H1 (cell line): ENCODE results near the gene SAFB. TPM values are rescaled to one million over a fixed set of nuclear protein-coding genes. Genes with fewer than 3 reads are reported as not detected.

ENCODE experiments used
- CBX8 ChIP-seq: fragments of 300-800, 300-1000 bp; sonication (generic); IDR thresholded peaks from 2 replicates; pipeline ENCODE4 v1.7.1; 2016; ENCODE audit warnings: low read depth, low read length, borderline replicate concordance
- POLR2A ChIP-seq, 2 experiments: IDR thresholded peaks; 1 replicate in 1 of 2; 2 replicates in 1 of 2; pipeline ENCODE4 v1.6.1; 2011; ENCODE audit warnings: low read depth in 2 of 2, low read length in 2 of 2, mild to moderate bottlenecking in 2 of 2; ENCODE audit errors: control extremely low read depth in 1 of 2
- RFX5 ChIP-seq: IDR thresholded peaks from 2 replicates; pipeline ENCODE4 v1.6.1; 2011; ENCODE audit warnings: low read depth, low read length, improper control_type of control experiment, borderline replicate concordance
- polyA plus RNA-seq, 7 experiments: library from polyadenylated mRNA; depleted of rRNA in 3 of 7; stranded (reverse) in 5 of 7; unstranded in 2 of 7; fragments of >200 nt in 5 of 7; fragments of 200-250 nt in 2 of 7; gene quantifications; 1 replicate in 5 of 7; 2 replicates in 1 of 7; 4 replicates in 1 of 7; pipeline versions ENCODE4 v1.2.1 to v1.2.3, GENCODE V29; 2011 to 2013; ENCODE audit warnings: missing spikeins in 2 of 7, mixed read lengths in 2 of 7
- total RNA-seq: library from RNA; stranded (reverse); fragmentation: NEBNext Ultra II Directional; extraction: Animal tissue kit (Norgen Biotek cat#: 25700); gene quantifications from 2 replicates; pipeline ENCODE4 v1.2.1, GENCODE V29; 2021

SAFB gene
- total and polyA plus RNA-seq, 2 of the 8 experiments (the other 6 are each of a cell fraction or from before 2014, with no cell fraction given): 27.0 to 110 TPM

GRCh38 chr19:5624018-5624663 lies 1.3 kb downstream of the SAFB start (continued):
- TF ChIP-seq RFX5 (no peak), POLR2A (IDR thresholded peaks at IDR 0.05; ENCODE audit: control extremely low read depth in 1 of 2, low read depth in 2 of 2, low read length in 2 of 2) (no peak), CBX8 (no peak)
